HUES6 (cell line): Measurements from ENCODE around the gene GET4.

Experiments
- H3K27ac ChIP-seq: 2 replicates; pipeline ENCODE4 v1.7.0; 2013; ENCODE audit warnings: low read depth, mild to moderate bottlenecking, low read length, inconsistent platforms
- H3K27me3 ChIP-seq: 2 replicates; pipeline ENCODE4 v1.6.1; 2013; ENCODE audit warnings: low read length; ENCODE audit not compliant: control insufficient read depth, insufficient read depth
- H3K36me3 ChIP-seq: 2 replicates; pipeline ENCODE4 v1.6.1; 2013; ENCODE audit warnings: low read length; ENCODE audit not compliant: control insufficient read depth, insufficient read depth
- H3K4me1 ChIP-seq: 2 replicates; pipeline ENCODE4 v1.6.1; 2013; ENCODE audit warnings: low read length; ENCODE audit not compliant: control insufficient read depth, insufficient read depth
- H3K4me3 ChIP-seq: 2 replicates; pipeline ENCODE4 v1.5.1; 2013; ENCODE audit warnings: low read depth, low read length
- H3K9ac ChIP-seq: one replicate; pipeline ENCODE4 v1.6.1; 2013; ENCODE audit warnings: mild to moderate bottlenecking, low read length
- H3K9me3 ChIP-seq: 2 replicates; pipeline ENCODE4 v1.6.1; 2013; ENCODE audit warnings: low read depth, low read length; ENCODE audit not compliant: control insufficient read depth, insufficient read depth

Gene GET4

DNA sequence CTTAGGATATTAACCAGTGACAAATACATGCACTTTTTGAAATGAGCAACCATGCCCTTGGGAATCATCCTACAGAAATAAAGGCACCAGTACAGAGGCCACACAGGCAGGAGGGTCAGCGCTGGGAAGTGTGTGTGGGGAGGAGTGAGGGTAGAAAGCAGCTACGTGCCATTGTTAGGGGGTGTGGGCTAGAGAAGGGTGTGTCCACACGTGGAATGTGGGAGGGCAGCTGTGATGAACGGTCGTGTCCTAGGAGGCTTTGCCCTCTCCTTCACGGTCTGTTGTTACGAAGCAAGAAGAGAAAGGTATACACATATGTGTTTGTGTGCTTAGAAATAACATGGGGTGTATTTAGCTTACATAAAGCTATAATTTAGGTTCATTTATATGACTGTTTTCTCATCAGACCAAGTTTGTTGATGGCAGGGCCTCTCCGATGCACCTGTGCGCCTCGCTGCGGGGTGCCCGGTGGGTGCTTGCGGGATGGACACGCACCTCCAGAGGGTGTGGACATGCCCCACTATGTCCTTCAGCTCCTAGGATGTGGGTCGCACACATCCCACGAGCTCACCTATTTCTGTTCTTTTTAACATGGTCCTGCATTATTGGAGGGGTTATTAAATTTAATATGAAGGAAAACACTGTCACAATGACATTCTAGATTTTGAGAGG is 16.9 kb upstream of the GET4 start:
- no peak overlapping the region for H3K4me3 ChIP-seq
- H3K4me1 ChIP-seq: no peaks in the 10 kb centered on the region
- no peaks in the 10 kb centered on the region for H3K27me3 ChIP-seq
- no peaks in the 10 kb centered on the region for H3K9me3 ChIP-seq
- peaks cover 96% of the 10 kb centered on the region for H3K36me3 ChIP-seq
- no peak overlapping the region for H3K27ac ChIP-seq
- no peak overlapping the region for H3K9ac ChIP-seq

DNA sequence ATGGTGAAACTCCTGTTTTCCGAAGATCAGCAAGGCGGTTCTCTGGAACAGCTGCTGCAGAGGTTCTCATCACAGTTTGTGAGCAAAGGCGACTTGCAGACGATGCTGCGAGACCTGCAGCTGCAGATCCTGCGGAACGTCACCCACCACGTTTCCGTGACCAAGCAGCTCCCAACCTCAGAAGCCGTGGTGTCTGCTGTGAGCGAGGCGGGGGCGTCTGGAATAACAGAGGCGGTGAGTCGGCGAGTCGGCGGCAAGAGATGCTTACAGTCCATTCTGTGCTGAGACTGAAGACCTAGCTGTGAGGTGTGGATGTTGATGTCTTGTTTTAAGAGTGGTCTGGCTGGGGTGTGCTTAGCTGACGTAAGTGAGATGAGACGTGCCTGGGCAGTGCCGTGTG is 16.2 kb upstream of the GET4 start:
- no peaks in the 10 kb centered on the region for H3K4me1 ChIP-seq
- H3K9me3 ChIP-seq: no peaks in the 10 kb centered on the region
- peaks cover 94% of the 10 kb centered on the region for H3K36me3 ChIP-seq
- H3K4me3 ChIP-seq: no peak overlapping the region
- H3K9ac ChIP-seq: no peak overlapping the region
- no peaks in the 10 kb centered on the region for H3K27me3 ChIP-seq
- H3K27ac ChIP-seq: no peak overlapping the region

DNA sequence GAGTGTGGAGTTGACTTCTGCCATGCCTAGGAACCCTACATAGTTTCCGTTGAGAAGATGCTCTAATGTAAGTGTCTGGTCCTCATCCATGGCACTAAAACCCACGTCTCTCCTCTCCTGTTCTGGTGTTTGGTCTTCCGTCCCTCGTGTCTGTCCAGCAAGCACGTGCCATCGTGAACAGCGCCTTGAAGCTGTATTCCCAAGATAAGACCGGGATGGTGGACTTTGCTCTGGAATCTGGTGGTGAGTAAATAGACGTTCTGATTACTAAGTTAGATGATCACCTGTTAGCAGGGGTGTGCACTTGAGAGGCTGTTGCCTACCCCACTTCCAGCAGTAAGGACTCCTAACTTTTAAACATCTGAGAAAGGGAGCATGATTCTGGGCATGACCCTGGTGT is 15.1 kb upstream of the GET4 start:
- Histone ChIP-seq H3K27me3 (no peaks in the 10 kb centered on the region), H3K9me3 (no peaks in the 10 kb centered on the region), H3K36me3 (peaks cover 94% of the 10 kb centered on the region), H3K9ac (no peak overlapping the region), H3K4me1 (no peaks in the 10 kb centered on the region), H3K27ac (no peak overlapping the region), H3K4me3 (no peak overlapping the region)

DNA sequence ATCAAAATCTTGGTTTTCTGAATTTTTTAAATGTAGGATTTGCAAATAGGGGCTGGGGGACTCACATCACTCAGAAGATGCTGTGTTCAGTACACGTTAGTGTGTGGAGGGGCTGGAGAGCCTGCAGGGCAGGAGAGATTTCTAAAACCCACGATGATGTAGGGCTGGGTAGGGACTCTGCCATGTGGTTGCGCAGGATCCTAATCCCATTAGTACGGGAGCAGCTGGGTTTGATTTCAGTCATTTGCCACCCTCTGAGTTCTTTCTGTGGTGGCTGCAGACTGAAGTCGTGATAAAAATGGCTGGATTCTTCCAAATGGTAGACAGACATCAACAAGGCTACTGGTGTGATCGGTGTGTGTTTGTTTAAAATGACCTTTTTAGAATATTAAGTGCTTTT is 14.2 kb upstream of the GET4 start:
- Histone ChIP-seq H3K4me1 (no peaks in the 10 kb centered on the region), H3K36me3 (peaks cover 91% of the 10 kb centered on the region), H3K27ac (no peak overlapping the region), H3K9ac (no peak overlapping the region), H3K4me3 (no peak overlapping the region), H3K9me3 (no peaks in the 10 kb centered on the region), H3K27me3 (no peaks in the 10 kb centered on the region)

DNA sequence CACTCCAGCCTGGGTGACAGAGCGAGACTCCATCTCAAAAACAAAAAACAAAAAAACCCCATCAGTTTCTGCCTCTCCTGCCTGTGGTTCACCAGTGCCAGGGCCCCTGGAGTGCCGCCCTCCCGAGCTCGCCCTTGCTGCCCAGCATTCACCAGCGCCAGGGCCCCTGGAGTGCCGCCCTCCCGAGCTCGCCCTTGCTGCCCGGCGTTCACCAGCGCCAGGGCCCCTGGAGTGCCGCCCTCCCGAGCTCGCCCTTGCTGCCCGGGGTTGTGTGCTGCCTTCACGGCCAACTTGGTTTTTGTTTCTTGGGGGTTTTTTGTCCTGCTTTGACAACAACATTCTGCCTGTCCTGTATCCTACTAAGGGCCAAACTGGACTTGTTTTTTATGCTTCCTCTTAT is 13.2 kb upstream of the GET4 start:
- H3K4me3 ChIP-seq: no peak overlapping the region
- H3K9ac ChIP-seq: no peak overlapping the region
- no peaks in the 10 kb centered on the region for H3K9me3 ChIP-seq
- peaks cover 91% of the 10 kb centered on the region for H3K36me3 ChIP-seq
- no peaks in the 10 kb centered on the region for H3K27me3 ChIP-seq
- H3K27ac ChIP-seq: no peak overlapping the region
- H3K4me1 ChIP-seq: no peaks in the 10 kb centered on the region

DNA sequence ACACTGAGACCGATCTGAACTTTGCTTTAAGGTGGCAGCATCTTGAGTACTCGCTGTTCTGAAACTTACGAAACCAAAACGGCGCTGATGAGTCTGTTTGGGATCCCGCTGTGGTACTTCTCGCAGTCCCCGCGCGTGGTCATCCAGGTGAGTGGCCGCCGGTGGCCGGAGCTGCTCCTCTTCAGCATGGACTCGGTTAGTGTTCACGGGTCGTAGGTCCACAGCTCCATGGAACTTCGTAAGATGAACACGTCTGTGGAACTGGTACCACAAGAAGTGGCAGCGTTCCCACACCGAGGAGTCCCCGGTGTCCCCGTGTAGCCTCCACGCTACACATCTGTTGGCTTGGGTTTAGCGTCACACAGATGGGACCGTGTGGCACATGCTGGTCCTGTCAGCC is 10.4 kb upstream of the GET4 start:
- H3K36me3 ChIP-seq: peaks cover 86% of the 10 kb centered on the region
- no peak overlapping the region for H3K4me3 ChIP-seq
- no peaks in the 10 kb centered on the region for H3K27me3 ChIP-seq
- no peaks in the 10 kb centered on the region for H3K4me1 ChIP-seq
- no peaks in the 10 kb centered on the region for H3K9me3 ChIP-seq
- no peak overlapping the region for H3K9ac ChIP-seq
- no peak overlapping the region for H3K27ac ChIP-seq

DNA sequence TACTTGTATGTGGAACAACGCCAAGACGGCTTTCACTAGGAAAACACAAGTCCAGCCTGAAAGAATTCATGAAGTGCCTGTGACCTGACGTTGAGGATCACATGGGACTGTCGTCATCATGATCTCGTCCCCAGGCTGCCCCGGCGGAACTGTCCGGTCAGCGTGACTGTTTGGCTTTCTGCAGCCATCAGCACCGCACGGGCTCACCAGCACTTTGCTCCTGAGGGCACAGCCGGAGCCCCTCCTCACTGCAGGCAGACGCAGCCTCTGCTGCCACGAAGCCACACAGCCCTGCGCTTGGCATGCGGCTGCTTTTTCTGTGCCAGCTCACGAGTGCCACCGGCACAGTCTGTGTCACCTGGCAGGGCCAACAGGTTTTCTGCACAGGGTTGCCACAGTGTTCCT is 9.4 kb upstream of the GET4 start:
- no peak overlapping the region for H3K4me3 ChIP-seq
- no peak overlapping the region for H3K9ac ChIP-seq
- peaks cover 85% of the 10 kb centered on the region for H3K36me3 ChIP-seq
- no peak overlapping the region for H3K27ac ChIP-seq
- no peaks in the 10 kb centered on the region for H3K9me3 ChIP-seq
- no peaks in the 10 kb centered on the region for H3K4me1 ChIP-seq
- no peaks in the 10 kb centered on the region for H3K27me3 ChIP-seq

DNA sequence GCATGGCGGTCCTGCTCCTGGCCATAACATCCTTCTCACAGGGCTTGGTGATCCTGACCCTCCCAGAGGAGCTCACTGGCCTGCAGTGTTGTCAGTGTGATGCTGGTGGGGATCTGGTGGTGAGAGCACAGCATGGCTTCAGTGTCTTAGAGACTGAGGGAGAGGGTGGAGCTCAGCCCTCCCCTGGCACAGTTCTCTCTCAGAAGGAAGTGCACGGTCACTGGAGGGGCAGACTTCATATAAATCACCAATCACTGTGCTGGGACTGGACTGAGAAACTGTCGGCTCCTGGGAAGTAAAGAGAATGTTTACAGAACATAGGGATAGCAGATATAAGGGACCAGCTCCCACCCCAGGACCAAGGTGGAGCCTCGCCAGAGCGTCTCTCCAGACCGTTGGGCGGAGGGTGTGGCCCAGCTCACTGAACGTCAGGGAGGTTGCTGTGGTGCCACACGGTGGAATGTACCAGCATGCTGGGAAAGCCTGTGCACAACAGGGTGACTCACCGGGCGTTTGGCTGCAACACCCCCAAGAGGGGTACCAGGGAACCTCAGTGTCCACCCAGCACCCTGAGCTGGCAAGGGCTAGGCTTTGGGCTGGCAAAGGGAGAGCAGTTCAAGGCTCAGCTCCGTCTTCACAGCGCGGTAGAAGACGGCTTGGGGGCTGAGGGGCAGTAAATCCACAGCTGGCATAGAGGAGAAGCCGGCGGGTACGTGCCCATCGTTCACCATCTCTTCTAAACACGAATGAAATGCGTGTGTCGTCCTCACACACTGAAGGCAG is 8.8 kb upstream of the GET4 start:
- H3K4me1 ChIP-seq: no peaks in the 10 kb centered on the region
- no peaks in the 10 kb centered on the region for H3K9me3 ChIP-seq
- H3K36me3 ChIP-seq: peaks cover 85% of the 10 kb centered on the region
- H3K4me3 ChIP-seq: no peak overlapping the region
- H3K9ac ChIP-seq: no peak overlapping the region
- H3K27me3 ChIP-seq: no peaks in the 10 kb centered on the region
- H3K27ac ChIP-seq: no peak overlapping the region

DNA sequence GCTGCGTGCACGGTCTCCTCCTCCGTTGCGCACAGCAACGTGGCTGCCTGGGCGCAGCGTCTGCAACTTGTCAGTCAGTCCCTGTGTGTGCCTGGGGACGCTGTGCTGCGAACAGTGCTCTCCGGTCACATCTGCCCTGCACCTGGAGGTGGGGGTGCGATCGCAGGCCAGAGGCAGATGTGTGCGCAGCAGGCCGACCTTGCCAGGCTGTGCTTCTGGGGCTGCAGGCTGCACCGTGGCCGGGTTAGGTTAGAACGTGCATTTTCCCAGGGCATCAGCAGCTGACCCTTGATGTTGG is 8.2 kb upstream of the GET4 start:
- no peak overlapping the region for H3K9ac ChIP-seq
- H3K27ac ChIP-seq: no peak overlapping the region
- H3K4me1 ChIP-seq: no peaks in the 10 kb centered on the region
- no peak overlapping the region for H3K4me3 ChIP-seq
- H3K9me3 ChIP-seq: no peaks in the 10 kb centered on the region
- peaks cover 86% of the 10 kb centered on the region for H3K36me3 ChIP-seq
- no peaks in the 10 kb centered on the region for H3K27me3 ChIP-seq

DNA sequence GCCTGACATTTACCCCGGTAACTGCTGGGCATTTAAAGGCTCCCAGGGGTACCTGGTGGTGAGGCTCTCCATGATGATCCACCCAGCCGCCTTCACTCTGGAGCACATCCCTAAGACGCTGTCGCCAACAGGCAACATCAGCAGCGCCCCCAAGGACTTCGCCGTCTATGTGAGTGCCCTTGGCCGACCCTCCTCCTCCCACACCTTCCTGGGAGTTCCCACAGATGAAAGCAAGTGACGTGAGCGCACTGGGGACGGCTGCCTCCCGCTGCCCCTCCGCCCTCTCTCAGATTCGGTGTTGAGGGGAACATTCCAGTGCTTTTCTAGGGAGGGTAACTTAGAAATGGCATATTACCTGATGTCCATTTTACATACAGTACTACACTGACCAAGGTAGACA is 7.0 kb upstream of the GET4 start:
- H3K36me3 ChIP-seq: peaks cover 84% of the 10 kb centered on the region
- H3K27ac ChIP-seq: no peak overlapping the region

DNA sequence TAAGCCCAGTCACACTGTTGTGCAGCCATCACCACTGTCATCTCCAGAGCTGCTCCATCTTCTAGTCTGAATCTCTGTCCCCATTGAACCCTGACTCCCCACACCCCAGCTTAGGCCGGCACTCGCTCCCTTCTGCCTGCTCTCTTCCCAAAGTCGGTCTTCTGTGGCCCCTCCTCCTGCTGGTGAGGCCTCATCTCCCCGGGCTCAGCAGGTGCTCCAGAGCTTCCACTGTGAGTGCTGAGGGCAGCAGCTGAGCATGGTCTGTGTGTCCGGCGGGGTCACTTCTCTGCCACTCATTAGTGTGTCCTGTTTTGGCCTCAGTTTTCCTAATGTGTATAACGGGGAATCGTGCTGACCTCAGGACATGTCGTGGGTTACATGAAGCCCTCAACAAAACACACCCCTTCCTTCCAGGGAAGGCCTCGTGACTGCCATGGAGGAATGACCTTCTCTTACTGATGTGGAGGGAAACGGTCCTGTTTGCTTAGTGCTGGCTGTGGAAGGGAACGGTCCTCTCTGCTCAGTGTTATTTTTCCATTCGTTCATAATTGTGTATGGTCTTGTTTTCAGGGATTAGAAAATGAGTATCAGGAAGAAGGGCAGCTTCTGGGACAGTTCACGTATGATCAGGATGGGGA is 4.3 kb upstream of the GET4 start:
- Histone ChIP-seq H3K27ac (no peak overlapping the region), H3K9me3 (no peaks in the 10 kb centered on the region), H3K4me1 (peaks cover 7% of the 10 kb centered on the region), H3K36me3 (peaks cover 69% of the 10 kb centered on the region), H3K4me3 (no peak overlapping the region), H3K9ac (no peak overlapping the region), H3K27me3 (no peaks in the 10 kb centered on the region)

More for the DNA sequence above, 7.0 kb upstream of the GET4 start:
- no peak overlapping the region for H3K4me3 ChIP-seq
- no peaks in the 10 kb centered on the region for H3K9me3 ChIP-seq
- H3K27me3 ChIP-seq: no peaks in the 10 kb centered on the region
- H3K4me1 ChIP-seq: peaks cover 7% of the 10 kb centered on the region
- no peak overlapping the region for H3K9ac ChIP-seq
